Epithelial cell of esophagus (primary cell): ENCODE data around the gene LUM.
A peak's percentile ranks its signal among the peaks of the same experiment; 100 is the strongest.

Experiments
- DNase-seq: peaks from one replicate; pipeline ENCODE4 v3.0.0; 2010; ENCODE audit warnings: low read depth
- H3K4me3 ChIP-seq: 2 replicates; pipeline ENCODE4 v1.5.1; 2011; ENCODE audit warnings: mild to moderate bottlenecking, low read length, control low read depth
- CTCF ChIP-seq: IDR thresholded peaks from 2 replicates; pipeline ENCODE4 v1.5.1; 2011; ENCODE audit warnings: low read depth, mild to moderate bottlenecking, low read length, control low read depth, inconsistent platforms; ENCODE audit not compliant: insufficient read depth; ENCODE audit errors: missing control alignments

Gene LUM

GRCh38 chr12:91127751-91128150, 16.5 kb upstream of the LUM start:
- H3K4me3 ChIP-seq, result no peak overlapping the region
- peak; percentile 30 for DNase-seq
- no peak for TF ChIP-seq CTCF

- DNase-seq, result no peak
- H3K4me3 ChIP-seq, result no peak overlapping the region
- TF ChIP-seq CTCF, result no peak
These were observed 16.0 kb upstream of the LUM start for GRCh38 chr12:91127306-91127705.

GRCh38 chr12:91126516-91126915, 15.2 kb upstream of the LUM start:
- no peak for TF ChIP-seq CTCF
- peak; percentile 65 for DNase-seq
- no peak overlapping the region for H3K4me3 ChIP-seq

- no peak for TF ChIP-seq CTCF
- no peak overlapping the region for H3K4me3 ChIP-seq
These were observed 12.1 kb upstream of the LUM start for GRCh38 chr12:91123236-91123916.

GRCh38 chr12:91120781-91121180, 9.5 kb upstream of the LUM start:
- TF ChIP-seq CTCF, result no peak
- no peak overlapping the region for H3K4me3 ChIP-seq
- no peak for DNase-seq

More at GRCh38 chr12:91123236-91123916, 12.1 kb upstream of the LUM start:
- DNase-seq, result peak; percentile 7

GRCh38 chr12:91119089-91119488, 7.8 kb upstream of the LUM start:
- peak; percentile 74 for DNase-seq
- TF ChIP-seq CTCF, result no peak
- no peak overlapping the region for H3K4me3 ChIP-seq

- no peak for DNase-seq
- H3K4me3 ChIP-seq, result no peak overlapping the region
- no peak for TF ChIP-seq CTCF
These were observed 2.3 kb upstream of the LUM start for GRCh38 chr12:91113621-91114020.
